Epithelial cell of umbilical artery (primary cell): Measurements from ENCODE around the gene RBKS. TPM values are rescaled to one million over a fixed set of nuclear protein-coding genes. Genes with fewer than 3 reads are reported as not detected.

Experiments
- total RNA-seq: library from RNA; depleted of rRNA; stranded (reverse); fragments of >200 nt; gene quantifications from 2 replicates; pipeline ENCODE4 v1.2.3, GENCODE V29; 2014

Gene RBKS
- total RNA-seq = 0.97 and 1.5 TPM in 2 replicates

DNA sequence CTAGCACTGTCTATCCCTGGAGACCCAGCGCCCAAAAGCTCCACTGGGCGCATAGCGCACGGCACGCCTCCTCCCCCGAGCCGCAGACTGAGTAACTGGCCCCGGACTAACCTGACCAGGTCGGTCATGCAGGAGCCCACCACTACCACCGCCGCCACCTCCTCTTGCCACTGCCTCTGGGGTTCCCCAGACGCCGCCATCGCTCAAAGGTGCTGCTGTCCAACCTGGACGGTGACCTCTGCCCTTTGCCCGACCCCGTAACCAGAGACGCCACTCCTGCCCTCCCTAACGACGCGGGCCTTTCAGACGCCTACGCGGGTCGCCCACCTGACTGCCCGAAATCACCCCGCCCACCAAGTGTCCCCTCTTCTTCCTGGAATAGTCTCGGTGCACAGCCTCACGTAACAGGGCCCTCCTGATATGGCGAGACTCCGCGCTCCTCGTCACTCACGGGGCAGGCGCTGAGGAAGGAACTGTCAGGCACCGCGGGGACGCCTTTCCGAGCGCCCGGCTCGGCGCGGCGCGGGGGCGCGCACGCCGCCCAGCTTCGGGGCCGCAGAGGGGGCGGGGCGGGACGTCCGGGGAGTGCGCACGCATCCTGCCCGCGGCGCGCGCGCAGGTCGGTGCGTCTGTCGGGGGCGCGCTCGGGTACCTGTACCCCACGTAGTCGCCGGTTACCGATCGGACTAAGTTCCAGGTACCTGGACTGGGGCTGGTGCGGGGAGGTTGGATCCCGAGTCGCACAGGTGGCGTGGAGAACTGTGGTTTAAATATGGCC, at the start of gene RBKS, which contains the start of gene BABAM2:
RBKS (minus strand) TSS at position 242 of the 778 bp plus-strand sequence; CDS start at position 200, 42 bp downstream.
BABAM2 (plus strand) TSS at position 584 of the 778 bp plus-strand sequence. CDS start 3,828 bp downstream, outside the sequence.

DNA sequence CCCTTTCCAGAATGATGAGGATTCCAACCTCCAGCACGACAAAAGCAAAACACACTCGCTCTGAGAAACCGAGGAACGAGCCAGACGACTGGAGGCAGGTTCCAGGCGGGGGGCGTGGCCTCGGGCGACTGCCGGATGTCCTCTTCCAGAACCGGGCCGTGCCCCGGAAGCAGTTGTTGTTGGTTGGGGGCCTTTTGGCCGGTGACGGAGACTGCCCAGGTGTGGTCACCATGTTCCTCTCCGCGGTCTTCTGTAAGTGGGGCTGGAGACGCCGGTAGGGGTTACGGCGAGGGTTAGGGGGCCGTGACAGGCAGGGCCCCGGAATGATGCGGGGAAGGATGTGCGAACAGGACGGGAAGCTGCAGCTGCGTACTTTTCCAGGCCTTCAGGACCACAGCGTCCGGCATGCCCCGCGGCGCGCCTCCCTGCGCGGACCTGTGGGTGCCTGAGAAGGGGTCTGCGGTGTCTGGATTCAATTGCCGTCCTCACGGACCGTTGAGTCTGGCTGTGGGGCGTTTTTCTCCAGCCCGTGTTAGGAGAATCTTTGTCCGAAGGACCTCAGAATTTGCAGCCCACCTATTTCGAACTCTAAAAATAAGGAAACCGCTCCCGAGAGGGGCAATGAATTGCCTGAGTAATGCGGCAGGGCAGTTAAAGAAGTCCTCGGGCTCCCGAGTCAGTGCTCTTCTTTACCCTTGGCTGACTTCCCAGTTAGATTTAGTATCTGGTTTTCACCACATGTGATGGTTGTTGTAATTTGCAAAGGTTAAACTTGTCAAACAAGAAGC, 118.4 kb downstream of the RBKS start, which contains the start of gene MRPL33:
MRPL33 (plus strand) TSS at position 172 of the 788 bp plus-strand sequence; CDS start at position 231, 59 bp downstream.

Other genes starting within 250 kb of the RBKS start
- 12.6 and 17.2 TPM in 2 replicates for gene SUPT7L, start 226.8 kb downstream of the RBKS start, total RNA-seq
- 29.8 and 34.4 TPM in 2 replicates for gene SLC4A1AP, start 226.5 kb downstream of the RBKS start, total RNA-seq
- gene MRPL33, start 118.7 kb downstream of the RBKS start, total RNA-seq = 120 and 149 TPM in 2 replicates
- gene BABAM2, start 342 bp upstream of the RBKS start, total RNA-seq = 7.5 and 12.5 TPM in 2 replicates